ENCODE data around the gene ABCD4. TPM values are rescaled to one million over a fixed set of nuclear protein-coding genes. Genes with fewer than 3 reads are reported as not detected.
"Not testable (repeated sequence)": the region's sequence is repeated elsewhere in the genome, so short reads cannot be mapped to it uniquely, and the experiment has no call there.

ABCD4 gene
- total RNA-seq, 4 donors from 2014 or later: 66.0 to 80.6 (median 73.3) TPM

DNA sequence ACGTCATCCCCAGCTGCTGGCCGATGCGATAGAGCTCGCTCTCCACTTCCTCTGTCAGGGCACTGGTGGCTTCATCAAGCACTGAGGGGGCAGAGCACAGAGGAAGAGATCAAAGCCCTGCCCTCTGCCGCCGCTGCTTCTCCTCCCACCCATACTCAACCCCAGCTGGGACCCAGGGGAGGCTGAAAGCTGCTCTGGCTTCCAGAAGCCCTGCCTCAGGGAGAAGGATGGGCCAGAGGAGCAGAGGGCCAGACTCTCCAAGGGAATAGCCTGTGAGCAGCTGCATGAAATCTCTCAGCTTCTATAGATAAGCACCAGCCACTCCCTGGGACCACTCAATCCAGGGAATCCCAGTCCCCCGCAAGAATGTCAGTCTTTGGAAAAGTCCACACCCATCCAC, 16.0 kb downstream of the ABCD4 start:
- DNase-seq (ENCODE audit: low spot score in 2 of 2): no peak
- H3K4me1 ChIP-seq: peaks cover 0 to 4% (median 0%) of the 10 kb centered on the region in 4 donors
- 89 to 92% methylated on average over 7 of the region's 7 CpGs for WGBS, 2 donors

DNA sequence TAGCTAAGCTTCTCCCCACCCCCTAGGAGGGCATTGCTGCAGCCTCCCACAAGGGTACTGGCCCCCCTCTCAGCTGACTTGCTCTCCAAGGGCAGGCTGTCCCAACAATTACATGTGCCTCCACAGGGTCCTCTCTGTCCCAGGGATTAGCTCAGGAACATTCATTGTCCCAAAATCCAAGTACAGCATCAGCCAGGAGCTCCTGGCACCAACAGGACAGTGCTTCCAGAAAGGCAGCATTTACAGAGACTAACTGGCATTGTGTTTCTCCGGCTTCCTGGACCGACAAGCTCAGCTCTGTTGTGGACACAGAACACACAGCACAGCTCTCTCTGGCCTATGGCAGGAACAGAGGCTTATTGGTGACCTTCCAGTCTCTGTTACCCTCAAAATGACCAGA, 21.7 kb downstream of the ABCD4 start:
- TF ChIP-seq POLR2A (IDR thresholded peaks at IDR 0.05) (no peak), EP300 (IDR thresholded peaks at IDR 0.05) (no peak)
- TF ChIP-seq, protein P1, sequence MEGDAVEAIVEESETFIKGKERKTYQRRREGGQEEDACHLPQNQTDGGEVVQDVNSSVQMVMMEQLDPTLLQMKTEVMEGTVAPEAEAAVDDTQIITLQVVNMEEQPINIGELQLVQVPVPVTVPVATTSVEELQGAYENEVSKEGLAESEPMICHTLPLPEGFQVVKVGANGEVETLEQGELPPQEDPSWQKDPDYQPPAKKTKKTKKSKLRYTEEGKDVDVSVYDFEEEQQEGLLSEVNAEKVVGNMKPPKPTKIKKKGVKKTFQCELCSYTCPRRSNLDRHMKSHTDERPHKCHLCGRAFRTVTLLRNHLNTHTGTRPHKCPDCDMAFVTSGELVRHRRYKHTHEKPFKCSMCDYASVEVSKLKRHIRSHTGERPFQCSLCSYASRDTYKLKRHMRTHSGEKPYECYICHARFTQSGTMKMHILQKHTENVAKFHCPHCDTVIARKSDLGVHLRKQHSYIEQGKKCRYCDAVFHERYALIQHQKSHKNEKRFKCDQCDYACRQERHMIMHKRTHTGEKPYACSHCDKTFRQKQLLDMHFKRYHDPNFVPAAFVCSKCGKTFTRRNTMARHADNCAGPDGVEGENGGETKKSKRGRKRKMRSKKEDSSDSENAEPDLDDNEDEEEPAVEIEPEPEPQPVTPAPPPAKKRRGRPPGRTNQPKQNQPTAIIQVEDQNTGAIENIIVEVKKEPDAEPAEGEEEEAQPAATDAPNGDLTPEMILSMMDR (IDR thresholded peaks at IDR 0.05): no peak
- Histone ChIP-seq H3K36me3 (peaks cover under 1 to 64% (median 2%) of the 10 kb centered on the region in 3 donors), H3K4me1 (no peaks in the 10 kb centered on the region), H3K9me3 (peaks cover 0 to 32% (median 0%) of the 10 kb centered on the region in 4 donors), H3K27me3 (no peaks in the 10 kb centered on the region), H3K27ac (no peak overlapping the region), H3K4me3 (no peak overlapping the region)
- no peak for DNase-seq (ENCODE audit: low spot score in 2 of 2)
- WGBS, 2 donors: 94 to 95% methylated on average over 2 of the region's 2 CpGs

More for the DNA sequence above, 16.0 kb downstream of the ABCD4 start:
- no peak for TF ChIP-seq POLR2A (IDR thresholded peaks at IDR 0.05)
- TF ChIP-seq, protein P1 (IDR thresholded peaks at IDR 0.05): no peak
- no peak for TF ChIP-seq EP300 (IDR thresholded peaks at IDR 0.05)
- H3K36me3 ChIP-seq: peaks cover 2 to 99% (median 13%) of the 10 kb centered on the region in 3 donors
- H3K9me3 ChIP-seq: no peaks in the 10 kb centered on the region
- no peaks in the 10 kb centered on the region for H3K27me3 ChIP-seq
- H3K4me3 ChIP-seq: no peak overlapping the region
- H3K27ac ChIP-seq: no peak overlapping the region

- Histone ChIP-seq H3K27ac (no peak overlapping the region), H3K36me3 (peaks cover 0 to 36% (median 0%) of the 10 kb centered on the region in 3 donors), H3K27me3 (no peaks in the 10 kb centered on the region), H3K4me3 (no peak overlapping the region), H3K4me1 (no peaks in the 10 kb centered on the region), H3K9me3 (peaks cover 0 to 32% (median 0%) of the 10 kb centered on the region in 4 donors)
- no peak for DNase-seq (ENCODE audit: low spot score in 2 of 2)
- TF ChIP-seq, protein P1 (IDR thresholded peaks at IDR 0.05): no peak
- TF ChIP-seq EP300 (IDR thresholded peaks at IDR 0.05): no peak
- TF ChIP-seq POLR2A (IDR thresholded peaks at IDR 0.05): no peak
- WGBS, 2 donors: 87 to 100% methylated on average over 2 of the region's 2 CpGs
These were observed 24.7 kb downstream of the ABCD4 start for GRCh38 chr14:74278080-74278479.

DNA sequence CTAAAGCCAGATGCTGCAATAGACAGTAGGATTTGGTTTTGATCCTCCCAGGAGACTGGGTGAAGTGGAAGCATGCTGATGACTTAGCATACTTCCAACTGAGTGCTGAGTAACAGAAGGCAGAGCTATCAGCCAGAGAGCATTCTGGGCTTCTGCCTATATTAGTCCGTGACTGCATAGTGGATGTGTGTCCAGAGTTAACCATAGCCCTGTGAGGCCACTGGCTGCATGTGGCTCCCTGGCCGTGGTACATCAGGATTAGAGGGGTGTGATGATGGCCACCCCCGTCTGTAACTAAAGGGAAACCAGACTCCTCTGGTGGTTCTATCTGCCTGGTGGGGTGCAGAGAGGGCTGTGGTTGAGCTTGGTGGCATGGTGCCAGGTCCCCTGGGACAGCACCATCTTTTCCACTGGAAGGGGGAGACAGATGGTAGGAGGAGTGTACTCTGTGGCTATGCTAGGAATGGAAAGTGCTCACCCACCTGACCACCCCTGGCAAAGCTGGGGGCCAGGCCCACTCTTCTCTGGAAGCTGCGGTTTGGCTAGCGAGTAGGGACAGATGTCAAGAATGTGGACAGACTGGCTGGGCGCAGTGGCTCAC, 27.4 kb downstream of the ABCD4 start:
- Histone ChIP-seq H3K4me1 (peaks cover 0 to 4% (median 0%) of the 10 kb centered on the region in 4 donors), H3K4me3 (no peak overlapping the region), H3K9me3 (peaks cover 0 to 24% (median 0%) of the 10 kb centered on the region in 4 donors), H3K36me3 (peaks cover 0 to 11% (median 0%) of the 10 kb centered on the region in 3 donors), H3K27me3 (no peaks in the 10 kb centered on the region), H3K27ac (no peak overlapping the region)
- WGBS, 2 donors: 75 to 85% methylated on average over 6 of the region's 6 CpGs
- no peak for TF ChIP-seq POLR2A (IDR thresholded peaks at IDR 0.05)
- no peak for DNase-seq (ENCODE audit: low spot score in 2 of 2)

DNA sequence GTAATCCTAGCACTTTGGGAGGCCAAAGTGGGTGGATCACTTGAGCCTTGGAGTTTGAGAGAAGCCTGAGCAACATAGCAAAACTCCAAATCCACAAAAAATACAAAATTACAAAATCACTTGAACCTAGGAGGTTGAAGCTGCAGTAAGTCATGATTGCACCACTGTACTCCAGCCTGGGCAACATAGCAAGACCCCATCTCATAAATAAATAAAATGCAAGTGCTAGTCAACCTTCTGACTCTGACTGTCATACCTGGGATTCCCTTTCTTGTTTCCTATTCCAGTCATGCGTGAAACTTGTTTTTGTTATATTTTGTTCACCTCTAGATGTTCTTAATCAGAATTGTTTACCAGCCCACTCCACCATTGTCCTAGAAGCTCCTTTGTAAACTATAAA, 31.4 kb downstream of the ABCD4 start:
- no peak for TF ChIP-seq POLR2A (IDR thresholded peaks at IDR 0.05)
- TF ChIP-seq, protein P1 (IDR thresholded peaks at IDR 0.05): no peak
- TF ChIP-seq EP300 (IDR thresholded peaks at IDR 0.05): no peak
- H3K9me3 ChIP-seq: no peaks in the 10 kb centered on the region
- H3K4me3 ChIP-seq: no peak overlapping the region
- no peak for DNase-seq (ENCODE audit: low spot score in 2 of 2)
- H3K4me1 ChIP-seq: peaks cover 0 to 5% (median 0%) of the 10 kb centered on the region in 4 donors
- H3K27me3 ChIP-seq: no peaks in the 10 kb centered on the region
- H3K36me3 ChIP-seq: no peaks in the 10 kb centered on the region
- WGBS, 2 donors: 97 to 100% methylated on average over 1 of the region's 1 CpG
- H3K27ac ChIP-seq: peak overlapping the region in 1 of 4 donors; percentile 79

DNA sequence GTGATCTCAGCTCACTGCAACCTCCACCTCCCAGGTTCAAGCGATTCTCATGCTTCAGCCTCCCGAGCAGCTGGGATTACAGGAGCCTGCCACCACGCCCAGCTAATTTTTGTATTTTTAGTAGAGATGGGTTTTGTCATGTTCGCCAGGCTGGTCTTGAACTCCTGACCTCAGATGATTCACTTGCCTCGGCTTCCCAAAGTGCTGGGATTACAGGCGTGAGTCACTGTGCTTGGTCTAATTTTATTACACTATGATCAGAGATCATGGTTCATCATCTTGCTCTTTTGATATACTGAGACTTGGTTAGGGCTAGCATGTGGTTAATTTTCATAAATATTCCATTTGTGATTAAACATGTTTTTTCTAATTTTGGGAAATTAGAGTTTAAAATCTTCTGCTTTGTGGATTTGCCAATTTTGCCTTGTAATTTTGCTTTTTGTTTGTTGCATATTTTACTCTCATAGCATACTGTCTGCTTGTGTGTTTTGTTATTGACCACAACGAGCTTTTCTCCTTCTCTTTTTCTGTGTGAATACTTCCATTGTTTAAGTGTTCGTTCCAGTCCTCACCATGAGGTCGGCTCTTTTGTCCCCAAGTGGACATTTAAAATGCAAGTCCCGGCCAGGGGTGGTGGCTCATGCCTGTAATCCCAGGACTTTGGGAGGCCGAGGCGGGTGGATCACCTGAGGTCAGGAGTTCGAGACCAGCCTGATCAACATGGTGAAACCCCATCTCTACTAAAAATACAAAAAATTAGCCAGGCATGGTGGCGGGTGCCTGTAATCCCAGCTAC, 32.2 kb downstream of the ABCD4 start:
- not testable (repeated sequence) for H3K9me3 ChIP-seq; DNase-seq (ENCODE audit: low spot score in 2 of 2); H3K36me3 ChIP-seq; H3K4me1 ChIP-seq; H3K4me3 ChIP-seq; H3K27me3 ChIP-seq
- 31 to 37% methylated on average over 14 of the region's 14 CpGs for WGBS, 2 donors
- peak overlapping the region in 2 of 4 donors; percentile 42 to 79 for H3K27ac ChIP-seq
